Left ventricle myocardium inferior (tissue), 1 donor: ENCODE data around the gene ZNF319. TPM values are rescaled to one million over a fixed set of nuclear protein-coding genes. Genes with fewer than 3 reads are reported as not detected.

ENCODE experiments used
- DNase-seq: peaks from one replicate; pipeline ENCODE4 v3.0.0-alpha.2; 2020
- H3K27ac ChIP-seq: fragments of 200-600 bp; replicated peaks from 2 replicates; pipeline ENCODE4 v1.8.0; 2021
- H3K27me3 ChIP-seq: fragments of 200-600 bp; 2 replicates; pipeline ENCODE4 v1.8.0; 2021; ENCODE audit warnings: low read depth
- H3K36me3 ChIP-seq: fragments of 200-600 bp; 2 replicates; pipeline ENCODE4 v1.8.0; 2021
- H3K4me1 ChIP-seq: fragments of 200-600 bp; 2 replicates; pipeline ENCODE4 v1.8.0; 2021
- H3K4me3 ChIP-seq: fragments of 200-600 bp; 2 replicates; pipeline ENCODE4 v1.8.0; 2021; ENCODE audit warnings: mild to moderate bottlenecking, moderate library complexity
- H3K9me3 ChIP-seq: fragments of 200-600 bp; replicated peaks from 2 replicates; pipeline ENCODE4 v1.8.0; 2021
- intact Hi-C: fragments of 100-400 bp; cut with micrococcal nuclease; formaldehyde crosslinking; loops from one replicate; pipeline ENCODE4 v1.11.0; 2022
- total RNA-seq: library from RNA; stranded (reverse); fragmentation: NEBNext Ultra II Directional; extraction: Animal tissue kit (Norgen Biotek cat#: 25700); gene quantifications from one replicate; pipeline ENCODE4 v1.2.1, GENCODE V29; 2021
- TF ChIP-seq, protein P1 (sequence below): fragments of 200-600 bp; IDR thresholded peaks from 2 replicates; pipeline ENCODE4 v1.8.0; 2021; ENCODE audit warnings: antibody characterized with exemption, mild to moderate bottlenecking, borderline replicate concordance
- donor health status: DM: no; HTN: yes; CAD: no; lungs with severe emphysema.

Gene ZNF319
- total RNA-seq, 1 donor from 2014 or later: 10.0 TPM

DNA sequence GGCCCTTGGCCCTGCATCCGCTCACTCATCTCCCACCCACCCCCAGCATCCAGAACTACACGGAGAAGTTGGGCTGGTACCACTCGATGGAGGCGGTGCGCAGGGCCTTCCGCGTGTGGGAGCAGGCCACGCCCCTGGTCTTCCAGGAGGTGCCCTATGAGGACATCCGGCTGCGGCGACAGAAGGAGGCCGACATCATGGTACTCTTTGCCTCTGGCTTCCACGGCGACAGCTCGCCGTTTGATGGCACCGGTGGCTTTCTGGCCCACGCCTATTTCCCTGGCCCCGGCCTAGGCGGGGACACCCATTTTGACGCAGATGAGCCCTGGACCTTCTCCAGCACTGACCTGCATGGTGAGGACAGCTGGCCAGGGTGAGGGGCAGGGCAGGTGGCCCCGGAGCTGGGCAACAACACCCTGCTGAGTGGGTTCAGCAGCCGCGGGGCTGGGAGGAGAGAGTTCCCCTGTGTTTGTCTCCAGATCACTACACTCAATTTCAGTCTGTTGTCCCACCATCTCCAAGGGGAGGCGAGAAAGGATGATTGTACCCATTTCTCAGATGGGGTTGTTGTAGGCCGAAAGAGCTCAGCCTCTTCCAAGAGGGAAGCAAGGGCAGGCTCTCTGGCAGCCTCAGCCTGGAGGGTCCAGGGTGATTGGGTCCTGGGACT lies 39.5 kb upstream of the ZNF319 start:
- Histone ChIP-seq H3K27ac (no peak overlapping the region), H3K36me3 (peaks cover 77% of the 10 kb centered on the region), H3K4me3 (no peak overlapping the region), H3K4me1 (peaks cover 28% of the 10 kb centered on the region), H3K27me3 (no peaks in the 10 kb centered on the region), H3K9me3 (no peaks in the 10 kb centered on the region)
- TF ChIP-seq, protein P1, sequence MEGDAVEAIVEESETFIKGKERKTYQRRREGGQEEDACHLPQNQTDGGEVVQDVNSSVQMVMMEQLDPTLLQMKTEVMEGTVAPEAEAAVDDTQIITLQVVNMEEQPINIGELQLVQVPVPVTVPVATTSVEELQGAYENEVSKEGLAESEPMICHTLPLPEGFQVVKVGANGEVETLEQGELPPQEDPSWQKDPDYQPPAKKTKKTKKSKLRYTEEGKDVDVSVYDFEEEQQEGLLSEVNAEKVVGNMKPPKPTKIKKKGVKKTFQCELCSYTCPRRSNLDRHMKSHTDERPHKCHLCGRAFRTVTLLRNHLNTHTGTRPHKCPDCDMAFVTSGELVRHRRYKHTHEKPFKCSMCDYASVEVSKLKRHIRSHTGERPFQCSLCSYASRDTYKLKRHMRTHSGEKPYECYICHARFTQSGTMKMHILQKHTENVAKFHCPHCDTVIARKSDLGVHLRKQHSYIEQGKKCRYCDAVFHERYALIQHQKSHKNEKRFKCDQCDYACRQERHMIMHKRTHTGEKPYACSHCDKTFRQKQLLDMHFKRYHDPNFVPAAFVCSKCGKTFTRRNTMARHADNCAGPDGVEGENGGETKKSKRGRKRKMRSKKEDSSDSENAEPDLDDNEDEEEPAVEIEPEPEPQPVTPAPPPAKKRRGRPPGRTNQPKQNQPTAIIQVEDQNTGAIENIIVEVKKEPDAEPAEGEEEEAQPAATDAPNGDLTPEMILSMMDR: no peak
- no peak for DNase-seq
- intact Hi-C loops: no loop called here

GRCh38 chr16:58038219-58038641 lies 37.8 kb upstream of the ZNF319 start:
- DNase-seq: no peak
- Histone ChIP-seq H3K4me1 (peaks cover 35% of the 10 kb centered on the region), H3K36me3 (peaks cover 61% of the 10 kb centered on the region), H3K9me3 (no peaks in the 10 kb centered on the region), H3K27me3 (no peaks in the 10 kb centered on the region), H3K27ac (no peak overlapping the region), H3K4me3 (no peak overlapping the region)
- TF ChIP-seq, protein P1: no peak
- intact Hi-C loops: no loop called here

GRCh38 chr16:58037365-58038057 lies 37.0 kb upstream of the ZNF319 start:
- H3K27ac ChIP-seq: no peak overlapping the region
- H3K9me3 ChIP-seq: no peaks in the 10 kb centered on the region
- H3K36me3 ChIP-seq: peaks cover 53% of the 10 kb centered on the region
- no peaks in the 10 kb centered on the region for H3K27me3 ChIP-seq
- DNase-seq: no peak
- intact Hi-C loops: no loop called here
- peaks cover 42% of the 10 kb centered on the region for H3K4me1 ChIP-seq
- no peak overlapping the region for H3K4me3 ChIP-seq
- TF ChIP-seq, protein P1: no peak

GRCh38 chr16:58036943-58037342 lies 36.5 kb upstream of the ZNF319 start:
- H3K36me3 ChIP-seq: peaks cover 48% of the 10 kb centered on the region
- no peak overlapping the region for H3K27ac ChIP-seq
- H3K4me1 ChIP-seq: peaks cover 48% of the 10 kb centered on the region
- no peak for DNase-seq
- no peak overlapping the region for H3K4me3 ChIP-seq
- no peaks in the 10 kb centered on the region for H3K9me3 ChIP-seq
- no peaks in the 10 kb centered on the region for H3K27me3 ChIP-seq
- intact Hi-C loops: no loop called here
- TF ChIP-seq, protein P1: no peak

- TF ChIP-seq, protein P1: no peak
- no peaks in the 10 kb centered on the region for H3K9me3 ChIP-seq
- intact Hi-C loops: no loop called here
- DNase-seq: no peak
- H3K4me3 ChIP-seq: peak overlapping the region; percentile 24
- H3K36me3 ChIP-seq: peaks cover 34% of the 10 kb centered on the region
- peak overlapping the region; percentile 96 for H3K27ac ChIP-seq
- H3K27me3 ChIP-seq: no peaks in the 10 kb centered on the region
- H3K4me1 ChIP-seq: peaks cover 62% of the 10 kb centered on the region
Observed at GRCh38 chr16:58035356-58036170, 35.1 kb upstream of the ZNF319 start.
